Gastroesophageal sphincter (tissue), 4 donors: ENCODE data around the gene NOS1AP. TPM values are rescaled to one million over a fixed set of nuclear protein-coding genes. Genes with fewer than 3 reads are reported as not detected.

Experiments
- ATAC-seq: fragments of 150-250 bp; one replicate; pipeline ENCODE4 v1.9.1; 2016; ENCODE audit warnings: mild to moderate bottlenecking, moderate library complexity
- H3K27ac ChIP-seq, 4 donors: fragments of 200-600 bp; sonication (generic) in 3 of 4; 1 replicate in 3 of 4; 2 replicates in 1 of 4; pipeline ENCODE4 v1.5.1; 2016 to 2019
- H3K27me3 ChIP-seq: fragments of 200-600 bp; sonication (generic); one replicate; pipeline ENCODE4 v1.5.1; 2019
- H3K36me3 ChIP-seq, 2 donors: fragments of 200-600 bp; sonication (generic); one replicate each; pipeline ENCODE4 v1.5.1; 2019; ENCODE audit warnings: control low read depth in 1 of 2
- H3K4me1 ChIP-seq, 3 donors: fragments of 200-600 bp; sonication (generic); 1 replicate in 2 of 3; 2 replicates in 1 of 3; pipeline ENCODE4 v1.5.1; 2016 to 2019; ENCODE audit warnings: control low read depth in 2 of 3
- H3K4me3 ChIP-seq, 2 donors: fragments of 200-600 bp; sonication (generic); one replicate each; pipeline ENCODE4 v1.5.1; 2019; ENCODE audit warnings: mild to moderate bottlenecking in 1 of 2, moderate library complexity in 1 of 2
- H3K9me3 ChIP-seq, 3 donors: fragments of 200-600 bp; sonication (generic); one replicate each; pipeline ENCODE4 v1.5.1; 2017 to 2019; ENCODE audit warnings: control low read depth in 2 of 3
- CTCF ChIP-seq, 4 experiments: fragments of 200-600 bp in 2 of 4; fragments of 450-650 bp in 2 of 4; sonication (generic) in 1 of 4; IDR thresholded peaks; one replicate each; pipeline ENCODE4 v1.5.1; 2017 to 2019; ENCODE audit warnings: antibody characterized with exemption in 4 of 4, mild to moderate bottlenecking in 2 of 4, moderate library complexity in 2 of 4
- EP300 ChIP-seq: sonication (generic); formaldehyde crosslinking; IDR thresholded peaks from one replicate; pipeline ENCODE4 v1.6.1; 2017; ENCODE audit warnings: antibody characterized with exemption, mild to moderate bottlenecking
- POLR2A ChIP-seq, 2 donors: fragments of 450-650 bp; IDR thresholded peaks; one replicate each; pipeline ENCODE4 v1.6.1; 2017; ENCODE audit warnings: antibody characterized with exemption in 2 of 2, mild to moderate bottlenecking in 2 of 2, moderate library complexity in 1 of 2
- POLR2AphosphoS5 ChIP-seq: sonication (generic); formaldehyde crosslinking; IDR thresholded peaks from one replicate; pipeline ENCODE4 v1.6.1; 2017; ENCODE audit warnings: antibody characterized with exemption
- WGBS, 2 donors: methylation state at CpG; one replicate each; pipeline ENCODE4 v1.1.5; 2018; ENCODE audit warnings: low coverage in 1 of 2; 5-methylcytosine and 5-hydroxymethylcytosine counted together
- total RNA-seq, 4 donors: library from RNA; depleted of rRNA; stranded (reverse); fragments of >200 nt; gene quantifications; one replicate each; pipeline ENCODE4 v1.1.0, GENCODE V29; 2016

Gene NOS1AP
- total RNA-seq, 4 donors from 2014 or later = 3.5 to 7.8 (median 4.1) TPM

GRCh38 chr1:162336621-162337285, 267.3 kb downstream of the NOS1AP start:
- no peak for TF ChIP-seq EP300
- Histone ChIP-seq H3K36me3 (no peaks in the 10 kb centered on the region), H3K9me3 (no peaks in the 10 kb centered on the region), H3K27me3 (no peaks in the 10 kb centered on the region), H3K4me1 (no peaks in the 10 kb centered on the region), H3K4me3 (no peak overlapping the region), H3K27ac (no peak overlapping the region)
- ATAC-seq = no peak
- 86 to 89% methylated on average over 3 to 6 of the region's 7 CpGs for WGBS, 2 donors

GRCh38 chr1:162342452-162342983, 273.0 kb downstream of the NOS1AP start:
- peaks cover 0 to 2% of the 10 kb centered on the region in 2 donors for H3K36me3 ChIP-seq
- no peaks in the 10 kb centered on the region for H3K27me3 ChIP-seq
- no peak for ATAC-seq
- 92% methylated on average over 1 of the region's 1 CpG; no CpG with 5 or more reads in 1 of the 2 donors for WGBS, 2 donors
- H3K9me3 ChIP-seq = no peaks in the 10 kb centered on the region
- H3K4me1 ChIP-seq = no peaks in the 10 kb centered on the region
- no peak overlapping the region for H3K27ac ChIP-seq
- H3K4me3 ChIP-seq = no peak overlapping the region
- no peak for TF ChIP-seq POLR2A (IDR thresholded peaks at IDR 0.05)
- TF ChIP-seq POLR2AphosphoS5 = no peak
- TF ChIP-seq EP300 = no peak
- TF ChIP-seq CTCF (IDR thresholded peaks at IDR 0.05) = no peak

GRCh38 chr1:162343470-162343869, 274.0 kb downstream of the NOS1AP start:
- Histone ChIP-seq H3K4me3 (no peak overlapping the region), H3K4me1 (no peaks in the 10 kb centered on the region), H3K27ac (no peak overlapping the region), H3K9me3 (no peaks in the 10 kb centered on the region), H3K27me3 (no peaks in the 10 kb centered on the region), H3K36me3 (peaks cover 0 to 2% of the 10 kb centered on the region in 2 donors)
- no peak for ATAC-seq
- 73 to 92% methylated on average over 1 to 5 of the region's 5 CpGs for WGBS, 2 donors
- TF ChIP-seq CTCF (IDR thresholded peaks at IDR 0.05) (no peak), POLR2A (IDR thresholded peaks at IDR 0.05) (no peak), EP300 (no peak), POLR2AphosphoS5 (no peak)

GRCh38 chr1:162347281-162347680, 277.8 kb downstream of the NOS1AP start:
- Histone ChIP-seq H3K4me3 (no peak overlapping the region), H3K36me3 (peaks cover 0 to 2% of the 10 kb centered on the region in 2 donors), H3K27me3 (no peaks in the 10 kb centered on the region), H3K9me3 (no peaks in the 10 kb centered on the region), H3K27ac (no peak overlapping the region), H3K4me1 (no peaks in the 10 kb centered on the region)
- TF ChIP-seq POLR2AphosphoS5 (no peak), POLR2A (IDR thresholded peaks at IDR 0.05) (no peak), EP300 (no peak), CTCF (IDR thresholded peaks at IDR 0.05) (no peak)
- WGBS, 2 donors = 63 to 100% methylated on average over 1 to 3 of the region's 3 CpGs
- no peak for ATAC-seq

- WGBS, 2 donors = 54 to 62% methylated on average over 9 to 11 of the region's 11 CpGs
- no peak for ATAC-seq
These were observed 280.3 kb downstream of the NOS1AP start for GRCh38 chr1:162349635-162350330.

More at GRCh38 chr1:162349635-162350330, 280.3 kb downstream of the NOS1AP start:
- Histone ChIP-seq H3K4me3 (no peak overlapping the region), H3K36me3 (no peaks in the 10 kb centered on the region), H3K4me1 (no peaks in the 10 kb centered on the region), H3K27ac (no peak overlapping the region), H3K9me3 (no peaks in the 10 kb centered on the region), H3K27me3 (no peaks in the 10 kb centered on the region)
- TF ChIP-seq POLR2AphosphoS5 (no peak), EP300 (no peak)
